Endothelial cell of umbilical vein (primary cell): ENCODE measurements around the gene CERCAM. TPM values are rescaled to one million over a fixed set of nuclear protein-coding genes. Genes with fewer than 3 reads are reported as not detected.

ENCODE experiments used
- BruUV-seq: library from RNA; stranded (reverse); fragments of 400-500 nt; replicated peaks from 2 replicates; lab custom pipeline; 2021; lab: Mats Ljungman, UMichigan
- CTCF ChIA-PET: fragments of 300-600, 350-600 bp; sonication (Branson Sonifier 250); formaldehyde crosslinking; loops from one replicate; lab custom pipeline; 2021; ENCODE audit warnings: antibody characterized with exemption, inconsistent platforms; lab: Charles Lee
- POLR2A ChIA-PET: fragments of 300-600, 350-600 bp; sonication (Branson Sonifier 250); formaldehyde crosslinking; loops from one replicate; lab custom pipeline; 2021; ENCODE audit warnings: antibody characterized with exemption, inconsistent platforms; lab: Charles Lee
- DNase-seq: peaks from one replicate; pipeline ENCODE4 v3.0.0-alpha.2; 2011; ENCODE audit warnings: low read depth, low spot score
- FAIRE-seq: peaks from 2 replicates; lab custom pipeline; 2011; peaks lifted over from hg19 to GRCh38; lab: Jason Lieb, UNC
- H2AFZ ChIP-seq: 2 replicates; pipeline ENCODE4 v1.6.0; 2012; ENCODE audit warnings: low read depth, low read length, control low read depth, inconsistent platforms
- H3K27ac ChIP-seq: 2 replicates; pipeline ENCODE4 v1.5.1; 2011; ENCODE audit warnings: low read depth, mild to moderate bottlenecking, control low read depth, low read length, moderate library complexity; ENCODE audit not compliant: insufficient read depth
- H3K27me3 ChIP-seq, 2 experiments: 2 replicates each; pipeline versions ENCODE4 v1.6.0 to v1.6.1; 2011; ENCODE audit warnings: low read length in 2 of 2, mixed read lengths in 1 of 2; ENCODE audit not compliant: control insufficient read depth in 2 of 2, insufficient read depth in 2 of 2
- H3K36me3 ChIP-seq, 2 experiments: 2 replicates in 1 of 2; 3 replicates in 1 of 2; pipeline ENCODE4 v1.5.1; 2011; ENCODE audit warnings: low read length in 2 of 2, mild to moderate bottlenecking in 1 of 2, moderate library complexity in 1 of 2; ENCODE audit not compliant: control insufficient read depth in 2 of 2, insufficient read depth in 2 of 2; ENCODE audit errors: extremely low read depth in 1 of 2
- H3K4me1 ChIP-seq: 3 replicates; pipeline ENCODE4 v1.5.1; 2011; ENCODE audit warnings: mild to moderate bottlenecking, low read length; ENCODE audit not compliant: control insufficient read depth, insufficient read depth; ENCODE audit errors: extremely low read depth
- H3K4me2 ChIP-seq: 2 replicates; pipeline ENCODE4 v1.6.1; 2011; ENCODE audit warnings: low read length, control low read depth, mixed read lengths; ENCODE audit not compliant: insufficient read depth
- H3K4me3 ChIP-seq, 3 experiments: fragments of 200-600 bp in 1 of 3; sonication (generic), shearing (Covaris generic) in 1 of 3; replicated peaks in 1 of 3; 2 replicates each; pipeline ENCODE4 v1.5.1; 2011 to 2016; ENCODE audit warnings: control low read depth in 3 of 3, low read length in 3 of 3, mild to moderate bottlenecking in 2 of 3, inconsistent platforms in 1 of 3, low read depth in 1 of 3, moderate library complexity in 1 of 3; ENCODE audit not compliant: insufficient read depth in 1 of 3
- H3K79me2 ChIP-seq: 2 replicates; pipeline ENCODE4 v1.6.0; 2012; ENCODE audit warnings: low read length, inconsistent platforms; ENCODE audit not compliant: control insufficient read depth, insufficient read depth
- H3K9ac ChIP-seq: replicated peaks from 2 replicates; pipeline ENCODE3; 2011; ENCODE audit warnings: low read length, control low read depth; ENCODE audit not compliant: insufficient read depth; ENCODE audit errors: extremely low read depth
- H3K9me1 ChIP-seq: replicated peaks from 3 replicates; pipeline ENCODE4 v1.6.0; 2011; ENCODE audit warnings: mild to moderate bottlenecking, low read length; ENCODE audit not compliant: control insufficient read depth, insufficient read depth; ENCODE audit errors: extremely low read depth
- H3K9me3 ChIP-seq: replicated peaks from 2 replicates; pipeline ENCODE4 v1.5.1; 2012; ENCODE audit warnings: low read length, inconsistent platforms; ENCODE audit not compliant: control insufficient read depth, insufficient read depth
- H4K20me1 ChIP-seq: replicated peaks from 2 replicates; pipeline ENCODE3; 2011; ENCODE audit warnings: mild to moderate bottlenecking, low read length; ENCODE audit not compliant: control insufficient read depth, insufficient read depth; ENCODE audit errors: extremely low read depth
- CTCF ChIP-seq, 2 donors: IDR thresholded peaks; 1 replicate in 1 of 2; 2 replicates in 1 of 2; pipeline ENCODE4 v1.5.1; 2011; ENCODE audit warnings: low read length in 2 of 2, mild to moderate bottlenecking in 2 of 2, moderate library complexity in 2 of 2, control low read depth in 1 of 2, inconsistent platforms in 1 of 2, low read depth in 1 of 2; ENCODE audit not compliant: insufficient read depth in 1 of 2; ENCODE audit errors: extremely low read depth in 1 of 2
- EZH2 ChIP-seq: IDR thresholded peaks from 2 replicates; pipeline ENCODE4 v1.6.1; 2012; ENCODE audit warnings: borderline replicate concordance, low read depth, mild to moderate bottlenecking, moderate library complexity, low read length, inconsistent platforms; ENCODE audit not compliant: severe bottlenecking
- GATA2 ChIP-seq: IDR thresholded peaks from 2 replicates; pipeline ENCODE4 v1.7.0; 2011; ENCODE audit warnings: low read depth, mild to moderate bottlenecking, moderate library complexity, mixed read lengths, low read length; ENCODE audit not compliant: insufficient read length, insufficient read depth
- JUN ChIP-seq: IDR thresholded peaks from 2 replicates; pipeline ENCODE4 v1.6.1; 2011; ENCODE audit warnings: borderline replicate concordance, low read depth; ENCODE audit not compliant: insufficient read length, insufficient read depth
- MAX ChIP-seq: IDR thresholded peaks from 2 replicates; pipeline ENCODE4 v1.6.1; 2011; ENCODE audit not compliant: insufficient read depth, insufficient read length
- MYC ChIP-seq: IDR thresholded peaks from one replicate; pipeline ENCODE4 v1.6.1; 2011; ENCODE audit warnings: mild to moderate bottlenecking, low read depth, low read length
- POLR2A ChIP-seq: IDR thresholded peaks from 2 replicates; pipeline ENCODE4 v1.6.1; 2012; ENCODE audit warnings: low read depth, mild to moderate bottlenecking, control low read depth, low read length
- dilution Hi-C: fragments of 300-500 bp; cut with MboI; formaldehyde crosslinking; loops from one replicate; pipeline ENCODE4 v1.15.0; 2019; ENCODE audit warnings: low sequenced_read_pairs; ENCODE audit not compliant: extremely low pct_ligation_motif_present
- intact Hi-C: fragments of 100-400 bp; cut with micrococcal nuclease; formaldehyde crosslinking; loops from one replicate; pipeline ENCODE4 v1.10.0; 2022
- polyA plus RNA-seq, 4 experiments: library from polyadenylated mRNA; depleted of rRNA in 3 of 4; stranded (reverse) in 3 of 4; unstranded in 1 of 4; fragments of >200 nt; gene quantifications; 2 replicates each; pipeline versions ENCODE4 v1.2.1 to v1.2.3, GENCODE V29; 2011 to 2012; ENCODE audit warnings: missing spikeins in 1 of 4
- total RNA-seq: library from RNA; stranded (reverse); gene quantifications from 2 replicates; pipeline ENCODE4 v1.2.3, GENCODE V29; 2021

CERCAM gene
- total and polyA plus RNA-seq, 2 donors (not counting 3 experiments of a cell fraction or from before 2014, with no cell fraction given): 47.9 to 77.8 TPM

GRCh38 chr9:128434340-128434739, 13.7 kb downstream of the CERCAM start:
- H3K4me3 ChIP-seq: no peak overlapping the region
- no peaks in the 10 kb centered on the region for H3K79me2 ChIP-seq
- H3K9me1 ChIP-seq: no peaks in the 10 kb centered on the region
- no peaks in the 10 kb centered on the region for H4K20me1 ChIP-seq
- peaks cover 4% of the 10 kb centered on the region for H3K4me1 ChIP-seq
- intact Hi-C loops: no loop called here
- DNase-seq: no peak
- no peak overlapping the region for H3K9ac ChIP-seq
- no TSS peak for BruUV-seq
- H2AFZ ChIP-seq: no peak overlapping the region
- FAIRE-seq: no peak
- no peak for TF ChIP-seq MAX
- ChIA-PET CTCF (no interaction called here), POLR2A (no interaction called here)
- H3K4me2 ChIP-seq: no peak overlapping the region
- dilution Hi-C loops: no loop called here
- H3K36me3 ChIP-seq: peaks cover 0 to 2% of the 10 kb centered on the region in 2 experiments
- no peaks in the 10 kb centered on the region for H3K27me3 ChIP-seq
- no peak overlapping the region for H3K27ac ChIP-seq
- no peaks in the 10 kb centered on the region for H3K9me3 ChIP-seq

- BruUV-seq: no TSS peak
- no peak for FAIRE-seq
- ChIA-PET CTCF (no interaction called here), POLR2A (no interaction called here)
- Histone ChIP-seq H3K79me2 (no peaks in the 10 kb centered on the region), H3K27ac (no peak overlapping the region), H3K27me3 (no peaks in the 10 kb centered on the region), H4K20me1 (no peaks in the 10 kb centered on the region), H3K4me1 (peaks cover 2% of the 10 kb centered on the region), H3K9me1 (no peaks in the 10 kb centered on the region), H2AFZ (no peak overlapping the region), H3K4me2 (no peak overlapping the region), H3K36me3 (peaks cover 0 to 2% of the 10 kb centered on the region in 2 experiments), H3K4me3 (no peak overlapping the region), H3K9ac (no peak overlapping the region), H3K9me3 (no peaks in the 10 kb centered on the region)
- intact Hi-C loops (loop anchor here (5.0 kb wide), 1 partner anchor 117 kb away; the partner anchor contains the start of gene SPTAN1), dilution Hi-C loops (no loop called here)
- no peak for DNase-seq
- TF ChIP-seq JUN (no peak), CTCF (IDR thresholded peaks at IDR 0.05; ENCODE audit: extremely low read depth in 1 of 2, insufficient read depth in 1 of 2, low read depth in 1 of 2, low read length in 2 of 2) (no peak), GATA2 (no peak), MAX (no peak), POLR2A (no peak), EZH2 (no peak), MYC (no peak)
These were observed 15.0 kb downstream of the CERCAM start for GRCh38 chr9:128435611-128436010.
